Skeletal muscle satellite cell (primary cell): Measurements from ENCODE around the gene LY6G6C.
"Not testable (repeated sequence)": the region's sequence is repeated elsewhere in the genome, so short reads cannot be mapped to it uniquely, and the experiment has no call there.

Source experiments
- H3K27me3 ChIP-seq: 2 replicates; pipeline ENCODE4 v1.7.0; 2013; ENCODE audit warnings: low read length; ENCODE audit not compliant: control insufficient read depth, insufficient read depth
- H3K36me3 ChIP-seq: 2 replicates; pipeline ENCODE4 v1.7.0; 2013; ENCODE audit warnings: mild to moderate bottlenecking, control low read depth, low read length; ENCODE audit not compliant: insufficient read depth
- H3K4me1 ChIP-seq: 2 replicates; pipeline ENCODE4 v1.7.0; 2013; ENCODE audit warnings: low read length; ENCODE audit not compliant: control insufficient read depth, insufficient read depth
- H3K4me2 ChIP-seq: 2 replicates; pipeline ENCODE4 v1.7.0; 2013; ENCODE audit warnings: mild to moderate bottlenecking, low read length
- H3K4me3 ChIP-seq: 2 replicates; pipeline ENCODE4 v1.7.0; 2013; ENCODE audit warnings: low read length
- H3K9ac ChIP-seq: 2 replicates; pipeline ENCODE4 v1.7.0; 2013; ENCODE audit warnings: mild to moderate bottlenecking, low read depth, low read length, moderate library complexity
- H3K9me3 ChIP-seq: replicated peaks from 2 replicates; pipeline ENCODE4 v1.7.0; 2013; ENCODE audit warnings: mild to moderate bottlenecking, control low read depth, low read length

Gene LY6G6C

DNA sequence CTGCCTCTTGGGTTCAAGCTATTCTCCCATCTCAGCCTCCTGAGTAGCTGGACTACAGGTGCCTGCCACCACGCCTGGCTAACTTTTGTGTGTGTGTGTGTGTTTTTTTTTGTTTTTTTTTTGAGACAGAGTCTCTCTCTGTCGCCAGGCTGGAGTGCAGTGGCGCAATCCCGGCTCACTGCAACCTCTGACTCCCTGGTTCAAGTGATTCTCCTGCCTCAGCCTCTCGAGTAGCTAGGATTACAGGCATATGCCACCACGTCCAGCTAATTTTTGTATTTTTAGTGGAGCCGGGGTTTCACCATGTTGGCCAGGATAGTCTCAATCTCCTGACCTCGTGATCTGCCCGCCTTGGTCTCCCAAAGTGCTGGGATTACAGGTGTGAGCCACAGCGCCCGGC, 12.4 kb downstream of the LY6G6C start:
- not testable (repeated sequence) for H3K9me3 ChIP-seq, H3K36me3 ChIP-seq, H3K4me3 ChIP-seq, H3K27me3 ChIP-seq, H3K4me2 ChIP-seq, H3K9ac ChIP-seq, H3K4me1 ChIP-seq

DNA sequence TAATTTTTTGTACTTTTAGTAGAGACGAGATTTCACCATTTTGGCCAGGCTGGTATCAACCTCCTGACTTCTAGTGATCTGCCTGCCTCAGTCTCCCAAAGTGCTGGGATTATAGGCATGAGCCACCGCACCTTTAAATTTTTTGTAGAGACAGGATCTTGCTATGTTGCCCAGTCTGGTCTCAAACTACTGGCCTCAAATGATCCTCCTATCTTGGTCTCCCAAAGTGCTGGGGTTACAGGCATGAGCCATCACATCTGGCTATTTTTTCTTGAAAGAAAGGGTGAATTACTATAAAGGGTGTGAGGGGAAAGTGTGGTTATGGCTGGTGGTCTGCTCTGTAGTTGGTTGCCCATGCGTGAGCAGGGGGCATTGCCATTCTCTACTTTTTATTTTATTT, 13.3 kb downstream of the LY6G6C start:
- H3K36me3 ChIP-seq = no peaks in the 10 kb centered on the region
- no peaks in the 10 kb centered on the region for H3K9me3 ChIP-seq
- H3K4me2 ChIP-seq = no peak overlapping the region
- H3K4me3 ChIP-seq = no peak overlapping the region
- H3K4me1 ChIP-seq = peaks cover 8% of the 10 kb centered on the region
- no peak overlapping the region for H3K9ac ChIP-seq
- H3K27me3 ChIP-seq = peaks cover 2% of the 10 kb centered on the region

DNA sequence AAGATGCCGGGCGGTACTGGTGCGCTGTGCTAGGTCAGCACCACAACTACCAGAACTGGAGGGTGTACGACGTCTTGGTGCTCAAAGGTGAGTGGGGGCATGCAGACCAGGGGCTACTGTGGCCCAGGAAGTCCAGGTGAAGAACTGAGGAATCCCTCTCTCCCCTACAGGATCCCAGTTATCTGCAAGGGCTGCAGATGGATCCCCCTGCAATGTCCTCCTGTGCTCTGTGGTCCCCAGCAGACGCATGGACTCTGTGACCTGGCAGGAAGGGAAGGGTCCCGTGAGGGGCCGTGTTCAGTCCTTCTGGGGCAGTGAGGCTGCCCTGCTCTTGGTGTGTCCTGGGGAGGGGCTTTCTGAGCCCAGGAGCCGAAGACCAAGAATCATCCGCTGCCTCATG, 13.8 kb downstream of the LY6G6C start:
- no peaks in the 10 kb centered on the region for H3K9me3 ChIP-seq
- no peaks in the 10 kb centered on the region for H3K27me3 ChIP-seq
- no peaks in the 10 kb centered on the region for H3K36me3 ChIP-seq
- H3K9ac ChIP-seq = no peak overlapping the region
- H3K4me2 ChIP-seq = no peak overlapping the region
- peaks cover 8% of the 10 kb centered on the region for H3K4me1 ChIP-seq
- no peak overlapping the region for H3K4me3 ChIP-seq

DNA sequence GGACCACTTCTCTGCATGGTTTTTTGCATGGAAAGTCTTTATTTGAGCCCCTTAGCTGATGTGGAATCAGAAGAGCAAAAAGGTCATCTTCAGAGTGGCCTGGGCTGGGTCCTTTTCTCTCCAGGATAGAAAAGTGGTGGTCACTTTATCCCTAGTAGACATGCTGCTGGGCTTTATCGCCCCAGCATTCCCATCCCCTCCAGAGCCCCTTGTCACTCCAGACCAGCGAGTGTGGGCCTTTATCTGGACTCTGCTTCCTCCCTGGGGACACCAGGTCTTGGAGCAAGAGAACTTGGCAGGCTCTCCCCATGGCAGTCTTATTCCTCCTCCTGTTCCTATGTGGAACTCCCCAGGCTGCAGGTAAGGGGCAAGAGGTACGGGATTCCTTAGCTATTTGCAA, 14.9 kb downstream of the LY6G6C start, which contains the start of gene LY6G6F:
Gene LY6G6F (plus strand): TSS at position 268 of the 400 bp plus-strand sequence. CDS start 41 bp downstream, at position 309.
- Histone ChIP-seq H3K36me3 (no peaks in the 10 kb centered on the region), H3K27me3 (no peaks in the 10 kb centered on the region), H3K4me3 (no peak within 1 kb of the TSS), H3K4me1 (peaks cover 15% of the 10 kb centered on the region), H3K9ac (no peak within 1 kb of the TSS), H3K4me2 (no peak within 1 kb of the TSS), H3K9me3 (no peaks in the 10 kb centered on the region)

DNA sequence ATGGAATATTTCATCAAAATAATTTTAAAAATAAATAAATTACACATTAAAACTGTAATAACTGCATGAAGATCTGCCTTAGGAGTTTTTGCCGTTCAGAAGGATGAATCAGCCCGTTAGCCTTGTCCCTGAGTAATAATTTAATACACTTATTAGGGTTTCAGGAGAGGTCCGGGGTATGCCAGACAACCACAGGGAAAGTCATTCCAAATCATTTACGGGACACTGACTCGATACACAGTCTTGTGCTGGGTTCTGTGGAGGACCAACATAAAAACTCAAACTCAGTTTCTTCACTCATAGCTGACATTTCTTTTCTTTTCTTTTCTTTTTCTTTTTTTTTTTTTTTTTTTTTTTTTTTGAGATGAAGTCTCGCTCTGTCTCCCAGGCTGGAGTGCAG, 15.6 kb downstream of the LY6G6C start:
- Histone ChIP-seq H3K36me3 (no peaks in the 10 kb centered on the region), H3K4me2 (no peak overlapping the region), H3K9me3 (no peaks in the 10 kb centered on the region), H3K27me3 (no peaks in the 10 kb centered on the region), H3K9ac (no peak overlapping the region), H3K4me1 (peaks cover 21% of the 10 kb centered on the region), H3K4me3 (no peak overlapping the region)

DNA sequence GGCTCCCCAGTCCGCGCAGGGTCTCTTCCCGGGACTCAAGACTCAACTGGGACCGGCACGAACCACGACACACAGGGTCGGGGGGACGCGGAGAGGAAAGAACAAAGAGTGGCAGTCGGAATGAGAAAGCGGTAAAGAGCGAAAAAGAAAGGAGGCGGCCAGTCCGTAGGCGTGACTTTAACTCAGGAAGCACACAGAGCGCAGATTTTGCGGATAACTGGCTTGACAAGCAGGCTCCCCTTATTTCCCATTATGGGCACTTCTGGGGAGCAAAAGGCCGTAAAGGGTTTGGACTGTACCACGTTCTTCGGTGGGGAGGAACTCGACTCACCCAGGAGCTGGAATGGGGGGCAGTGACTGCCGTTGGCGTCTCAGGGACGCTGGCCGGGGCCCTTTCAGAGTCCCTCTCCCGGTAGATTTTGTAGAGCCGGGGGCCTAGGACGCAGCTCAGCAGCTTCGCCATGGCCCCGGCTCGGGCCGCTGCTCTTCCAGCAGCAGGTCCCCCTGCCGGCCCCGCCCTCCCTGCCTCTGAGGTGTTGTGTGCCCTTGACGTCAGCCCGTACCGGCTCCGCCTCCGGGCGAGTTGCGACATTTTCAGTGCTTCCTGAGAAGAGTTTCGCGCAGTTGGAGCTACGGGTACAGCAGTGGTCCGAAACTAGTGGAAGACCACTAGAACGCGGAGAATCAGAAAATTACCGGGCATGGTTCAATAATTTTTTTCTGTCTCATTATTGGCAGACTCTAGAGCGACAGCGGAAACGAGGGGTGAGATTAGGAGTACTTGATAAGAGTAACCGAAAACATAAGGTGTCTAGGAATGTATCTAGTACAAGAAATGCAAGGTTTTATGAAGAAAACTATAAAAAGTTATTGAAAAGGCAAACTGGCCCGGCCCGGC, 18.5 kb downstream of the LY6G6C start, which contains the start of gene ABHD16A:
Gene ABHD16A (minus strand): TSS at position 506 of the 898 bp plus-strand sequence. CDS start 43 bp downstream, at position 463.
- Histone ChIP-seq H3K9ac (peak within 1 kb of the TSS; percentile 95), H3K36me3 (peaks cover 4% of the 10 kb centered on the region), H3K9me3 (no peaks in the 10 kb centered on the region), H3K4me1 (peaks cover 21% of the 10 kb centered on the region), H3K4me3 (peak within 1 kb of the TSS; percentile 91), H3K4me2 (peak within 1 kb of the TSS; percentile 80), H3K27me3 (no peaks in the 10 kb centered on the region)

DNA sequence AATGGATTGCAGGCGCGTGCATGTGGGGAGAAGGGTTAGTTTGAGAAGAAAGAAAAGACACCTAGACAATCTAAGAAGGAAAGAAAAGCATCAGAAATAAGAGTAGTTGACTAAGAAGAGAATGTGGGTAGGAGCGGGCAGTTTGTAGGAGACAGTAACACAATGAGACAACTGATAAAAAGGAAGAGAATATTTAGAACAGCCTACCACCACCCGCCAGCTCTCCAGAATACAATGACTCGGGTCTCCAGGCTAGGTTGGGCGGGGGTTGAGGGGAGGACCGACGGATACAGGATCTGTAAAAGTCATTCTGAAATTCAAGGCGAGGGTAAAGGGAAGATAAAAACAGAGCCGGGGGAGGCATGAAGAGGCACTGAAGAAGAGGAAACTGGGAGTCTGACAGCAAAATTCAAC, 19.1 kb downstream of the LY6G6C start:
- peak overlapping the region; percentile 80 for H3K4me2 ChIP-seq
- no peaks in the 10 kb centered on the region for H3K9me3 ChIP-seq
- peak overlapping the region; percentile 95 for H3K9ac ChIP-seq
- peaks cover 24% of the 10 kb centered on the region for H3K4me1 ChIP-seq
- H3K27me3 ChIP-seq = no peaks in the 10 kb centered on the region
- peaks cover 4% of the 10 kb centered on the region for H3K36me3 ChIP-seq
- H3K4me3 ChIP-seq = peak overlapping the region; percentile 91

DNA sequence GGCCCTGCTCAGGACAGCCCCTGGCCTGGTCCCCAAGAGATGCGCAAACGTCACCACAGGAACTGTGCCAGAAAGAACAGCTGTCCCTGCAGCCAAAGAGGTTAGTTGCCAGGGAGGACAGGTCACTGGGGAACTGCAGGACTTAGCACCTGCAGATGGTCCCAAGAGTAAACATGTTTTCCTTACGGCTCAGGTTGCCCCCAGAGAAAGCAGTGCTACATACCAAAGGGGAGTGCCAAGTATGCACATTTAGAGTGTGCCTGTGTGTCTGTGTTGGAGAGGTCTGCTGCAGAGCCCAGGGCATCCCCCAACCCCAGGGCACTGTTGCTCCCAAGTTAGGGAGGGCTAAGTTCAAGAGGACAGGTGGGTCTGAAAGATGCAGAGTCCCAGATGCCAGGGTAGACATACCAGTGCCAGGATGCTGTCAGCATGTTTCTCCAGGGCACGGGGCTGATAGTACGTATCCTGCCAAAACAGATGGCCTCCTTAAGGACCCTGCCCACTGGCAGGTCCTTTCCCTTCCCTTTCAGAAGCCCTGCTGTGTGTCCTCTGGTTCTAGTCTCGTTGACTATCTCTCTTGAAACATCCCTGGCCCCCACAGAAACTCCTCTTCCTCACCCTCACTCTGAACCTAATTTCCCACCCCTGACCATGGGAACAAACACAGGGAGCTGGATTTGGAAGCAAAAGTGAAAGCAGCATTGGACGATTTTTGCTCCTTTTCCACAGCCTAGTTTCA, 19.7 kb downstream of the LY6G6C start:
- H3K36me3 ChIP-seq = peaks cover 6% of the 10 kb centered on the region
- peak overlapping the region; percentile 80 for H3K4me2 ChIP-seq
- peak overlapping the region; percentile 95 for H3K9ac ChIP-seq
- H3K4me3 ChIP-seq = peak overlapping the region; percentile 91
- no peaks in the 10 kb centered on the region for H3K27me3 ChIP-seq
- peaks cover 24% of the 10 kb centered on the region for H3K4me1 ChIP-seq
- no peaks in the 10 kb centered on the region for H3K9me3 ChIP-seq

DNA sequence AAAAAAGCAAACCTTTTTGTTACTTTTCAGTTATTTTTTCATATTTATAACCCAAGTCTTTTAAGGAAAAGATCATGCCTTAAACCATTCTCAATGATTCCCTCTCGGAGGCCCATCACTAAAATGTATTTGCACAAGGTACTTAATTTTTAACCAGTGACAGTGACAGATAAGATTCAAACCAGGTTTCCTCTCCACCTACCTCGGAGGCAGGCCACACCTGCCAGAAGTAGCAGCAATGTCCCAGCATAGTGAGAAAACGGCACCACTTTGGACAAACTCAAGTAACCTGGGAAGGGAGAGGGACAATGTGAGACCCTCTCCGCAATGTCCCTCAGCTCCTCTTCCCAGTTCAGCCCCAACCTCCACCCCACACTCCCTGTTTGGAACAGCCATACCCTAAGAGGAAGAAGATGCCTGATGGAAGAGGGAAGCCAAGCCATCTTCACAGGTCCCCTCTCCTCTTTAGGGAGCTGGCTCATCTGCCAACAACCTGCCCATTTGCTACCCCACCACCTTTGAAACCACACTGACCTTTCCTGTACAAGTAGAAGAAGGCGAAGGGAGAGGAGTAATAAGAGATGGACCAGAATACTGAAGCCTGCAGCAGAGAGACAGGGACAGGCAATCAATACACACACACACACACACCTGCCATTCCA, 20.7 kb downstream of the LY6G6C start:
- Histone ChIP-seq H3K36me3 (peaks cover 10% of the 10 kb centered on the region), H3K27me3 (no peaks in the 10 kb centered on the region), H3K4me2 (peak overlapping the region; percentile 80), H3K9ac (peak overlapping the region; percentile 13), H3K4me1 (peaks cover 24% of the 10 kb centered on the region), H3K9me3 (no peaks in the 10 kb centered on the region), H3K4me3 (no peak overlapping the region)

DNA sequence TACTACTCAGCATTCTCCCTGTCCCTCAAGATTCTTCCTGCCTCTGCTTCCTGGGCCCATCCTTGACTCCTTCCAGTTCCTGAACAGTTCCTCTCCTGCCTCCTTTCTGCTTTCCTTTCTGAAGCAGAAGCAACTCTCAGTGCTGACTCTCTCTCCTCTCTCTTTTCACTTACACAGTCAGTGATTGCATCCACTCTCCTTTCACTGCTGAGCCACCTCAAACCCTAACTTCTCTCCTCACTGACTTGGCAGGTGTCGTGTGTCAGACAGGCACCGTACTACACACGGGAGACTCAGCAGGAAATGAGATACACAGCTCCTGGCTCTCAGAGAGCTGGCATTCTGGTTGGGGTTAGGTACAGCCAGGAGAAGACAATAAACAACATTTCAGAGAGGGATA, 24.0 kb downstream of the LY6G6C start:
- peaks cover 16% of the 10 kb centered on the region for H3K4me1 ChIP-seq
- no peaks in the 10 kb centered on the region for H3K27me3 ChIP-seq
- no peak overlapping the region for H3K4me2 ChIP-seq
- H3K9me3 ChIP-seq = no peaks in the 10 kb centered on the region
- H3K36me3 ChIP-seq = peaks cover 28% of the 10 kb centered on the region
- no peak overlapping the region for H3K9ac ChIP-seq
- H3K4me3 ChIP-seq = no peak overlapping the region

DNA sequence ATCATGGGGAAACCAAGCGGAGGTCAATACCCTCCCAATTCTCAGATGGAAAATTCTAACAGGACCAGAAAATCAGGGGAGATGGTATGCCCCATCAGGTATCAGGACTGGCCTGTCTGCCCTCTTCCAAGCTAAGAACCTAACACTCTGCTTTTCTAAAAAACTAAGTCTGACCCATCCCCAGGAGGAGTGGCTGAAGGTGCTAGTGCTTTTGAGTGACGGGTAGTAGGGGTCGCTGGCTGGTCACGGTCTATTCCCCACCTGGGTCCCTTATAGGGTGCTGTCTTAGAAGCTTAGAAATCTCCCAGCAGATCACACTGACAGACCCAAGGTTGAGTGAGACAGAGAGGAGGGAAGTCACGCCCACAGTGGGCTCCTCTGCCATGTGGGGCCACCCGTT, 28.0 kb downstream of the LY6G6C start:
- Histone ChIP-seq H3K9ac (no peak overlapping the region), H3K4me1 (peaks cover 2% of the 10 kb centered on the region), H3K4me3 (no peak overlapping the region), H3K9me3 (no peaks in the 10 kb centered on the region), H3K27me3 (no peaks in the 10 kb centered on the region), H3K4me2 (no peak overlapping the region), H3K36me3 (peaks cover 56% of the 10 kb centered on the region)
